Naive thymus-derived CD8-positive, alpha-beta T cell (primary cell): ENCODE results near the gene WNT8B. TPM values are rescaled to one million over a fixed set of nuclear protein-coding genes. Genes with fewer than 3 reads are reported as not detected.

Source experiments
- ATAC-seq, 2 donors: fragments of 150-1000 bp; cut with Tn5 transposase in 1 of 2; sonication (Bioruptor Pico), chemical (Tn5 transposase) in 1 of 2; 1 replicate in 1 of 2; 2 replicates in 1 of 2; pipeline ENCODE4 v1.10.0; 2021; ENCODE audit warnings: mild to moderate bottlenecking in 2 of 2, moderate library complexity in 2 of 2
- POLR2A ChIA-PET: fragments of 350-600 bp; sonication (Branson Sonifier 250); formaldehyde crosslinking; loops from one replicate; lab custom pipeline; 2021; ENCODE audit warnings: antibody characterized with exemption; lab: Charles Lee
- DNase-seq, 10 donors: peaks; one replicate each; pipeline versions ENCODE4 v3.0.0 to v3.0.0-alpha.2; 2020 to 2022
- H3K27ac Mint-ChIP-seq, 10 donors: one replicate each; pipeline ENCODE4 v1.8.0; 2020 to 2022; ENCODE audit warnings: mild to moderate bottlenecking in 10 of 10, mixed read lengths in 10 of 10, moderate library complexity in 4 of 10, inconsistent platforms in 1 of 10
- H3K27me3 Mint-ChIP-seq, 5 donors: one replicate each; pipeline ENCODE4 v1.8.0; 2021 to 2022; ENCODE audit warnings: mixed read lengths in 5 of 5
- H3K36me3 Mint-ChIP-seq, 3 donors: one replicate each; pipeline ENCODE4 v1.8.0; 2020 to 2022; ENCODE audit warnings: mixed read lengths in 3 of 3, mild to moderate bottlenecking in 2 of 3, inconsistent platforms in 1 of 3
- H3K4me1 Mint-ChIP-seq, 4 donors: one replicate each; pipeline ENCODE4 v1.8.0; 2021 to 2022; ENCODE audit warnings: mixed read lengths in 4 of 4
- H3K4me3 Mint-ChIP-seq, 10 donors: one replicate each; pipeline ENCODE4 v1.8.0; 2020 to 2022; ENCODE audit warnings: mild to moderate bottlenecking in 10 of 10, mixed read lengths in 10 of 10, moderate library complexity in 6 of 10, inconsistent platforms in 1 of 10
- H3K9me3 Mint-ChIP-seq, 9 donors: one replicate each; pipeline ENCODE4 v1.8.0; 2020 to 2022; ENCODE audit warnings: mixed read lengths in 9 of 9, mild to moderate bottlenecking in 3 of 9, inconsistent platforms in 1 of 9, moderate library complexity in 1 of 9
- polyA plus RNA-seq, 3 donors: library from polyadenylated mRNA; unstranded; fragments of 300-500 nt; fragmentation: Illumina TruSeq; gene quantifications; one replicate each; pipeline ENCODE4 v1.2.3, GENCODE V29; 2021
- total RNA-seq, 8 experiments: library from RNA in 2 of 8; stranded (reverse) in 2 of 8; gene quantifications; one replicate each; pipeline ENCODE4 v1.2.3 and lab custom pipeline; 2021 to 2026

Gene WNT8B
- total and polyA plus RNA-seq, 5 experiments from 2014 or later, result 0.14 to 1.1 (median 0.24) TPM; not detected in 2

GRCh38 chr10:100468978-100469377 is 6.2 kb downstream of the WNT8B start:
- H3K4me1 Mint-ChIP-seq, result no peaks in the 10 kb centered on the region
- POLR2A ChIA-PET, result no interaction called here
- no peak for ATAC-seq
- DNase-seq, result no peak
- H3K27me3 Mint-ChIP-seq, result peaks cover 0 to 4% (median 0%) of the 10 kb centered on the region in 5 donors
- H3K9me3 Mint-ChIP-seq, result no peaks in the 10 kb centered on the region
- H3K4me3 Mint-ChIP-seq, result no peak overlapping the region
- peaks cover 0 to 2% (median 0%) of the 10 kb centered on the region in 3 donors for H3K36me3 Mint-ChIP-seq
- no peak overlapping the region for H3K27ac Mint-ChIP-seq

GRCh38 chr10:100469756-100470155 is 6.9 kb downstream of the WNT8B start:
- Mint-ChIP-seq H3K9me3 (no peaks in the 10 kb centered on the region), H3K27ac (peak overlapping the region in 1 of 10 donors; percentile 32), H3K36me3 (peaks cover 0 to 2% (median 0%) of the 10 kb centered on the region in 3 donors), H3K27me3 (peaks cover 0 to 7% (median 0%) of the 10 kb centered on the region in 5 donors), H3K4me3 (no peak overlapping the region), H3K4me1 (no peaks in the 10 kb centered on the region)
- POLR2A ChIA-PET, result no interaction called here
- DNase-seq (no peak), ATAC-seq (no peak)

GRCh38 chr10:100470367-100470766 is 7.6 kb downstream of the WNT8B start:
- Mint-ChIP-seq H3K27ac (no peak overlapping the region), H3K4me1 (no peaks in the 10 kb centered on the region), H3K9me3 (no peaks in the 10 kb centered on the region), H3K36me3 (peaks cover 0 to 2% (median 0%) of the 10 kb centered on the region in 3 donors), H3K4me3 (no peak overlapping the region), H3K27me3 (peaks cover 0 to 7% (median 0%) of the 10 kb centered on the region in 5 donors)
- DNase-seq (no peak), ATAC-seq (no peak)
- POLR2A ChIA-PET, result no interaction called here

GRCh38 chr10:100477970-100478369 is 15.2 kb downstream of the WNT8B start:
- Mint-ChIP-seq H3K27me3 (peaks cover 15 to 30% (median 16%) of the 10 kb centered on the region in 5 donors), H3K4me3 (no peak overlapping the region), H3K9me3 (no peaks in the 10 kb centered on the region), H3K36me3 (no peaks in the 10 kb centered on the region), H3K4me1 (peaks cover 7 to 16% (median 12%) of the 10 kb centered on the region in 4 donors), H3K27ac (no peak overlapping the region)
- POLR2A ChIA-PET, result no interaction called here
- DNase-seq (no peak), ATAC-seq (no peak)

- Mint-ChIP-seq H3K9me3 (no peaks in the 10 kb centered on the region), H3K27me3 (peaks cover 13 to 30% (median 16%) of the 10 kb centered on the region in 5 donors), H3K4me1 (peaks cover 11 to 26% (median 17%) of the 10 kb centered on the region in 4 donors), H3K27ac (no peak overlapping the region), H3K4me3 (no peak overlapping the region), H3K36me3 (no peaks in the 10 kb centered on the region)
- POLR2A ChIA-PET, result no interaction called here
- DNase-seq (no peak), ATAC-seq (no peak)
These were observed 16.2 kb downstream of the WNT8B start for GRCh38 chr10:100479037-100479436.

GRCh38 chr10:100480002-100480401 is 17.2 kb downstream of the WNT8B start:
- Mint-ChIP-seq H3K4me3 (no peak overlapping the region), H3K27me3 (peaks cover 11 to 30% (median 16%) of the 10 kb centered on the region in 5 donors), H3K27ac (no peak overlapping the region), H3K36me3 (peaks cover 0 to 5% (median 0%) of the 10 kb centered on the region in 3 donors), H3K4me1 (peaks cover 11 to 26% (median 17%) of the 10 kb centered on the region in 4 donors), H3K9me3 (no peaks in the 10 kb centered on the region)
- ATAC-seq, result no peak
- DNase-seq, result no peak
- POLR2A ChIA-PET, result no interaction called here

- DNase-seq (peak; percentile 67 to 99 (median 92)), ATAC-seq (peak; percentile 92 to 95)
- POLR2A ChIA-PET, result interaction anchor here (1.5 to 2.3 kb wide), 3 partner anchors 28 to 54 kb away, joined by 5 to 18 read pairs (median 8); partner anchors contain the start of gene HIF1AN
- peaks cover 11 to 26% (median 18%) of the 10 kb centered on the region in 4 donors for H3K4me1 Mint-ChIP-seq
- no peaks in the 10 kb centered on the region for H3K9me3 Mint-ChIP-seq
- H3K27me3 Mint-ChIP-seq, result peaks cover 11 to 30% (median 16%) of the 10 kb centered on the region in 5 donors
- H3K4me3 Mint-ChIP-seq, result peak overlapping the region; percentile 73 to 90 (median 86)
- H3K36me3 Mint-ChIP-seq, result peaks cover 0 to 9% (median 5%) of the 10 kb centered on the region in 3 donors
- H3K27ac Mint-ChIP-seq, result peak overlapping the region in 7 of 10 donors; percentile 40 to 87 (median 71)
These were observed 18.8 kb downstream of the WNT8B start for GRCh38 chr10:100481462-100482081.

GRCh38 chr10:100482181-100482833 is 19.5 kb downstream of the WNT8B start:
- POLR2A ChIA-PET, result interaction anchor here (0.6 to 2.3 kb wide), 4 partner anchors 27 to 111 kb away, joined by 3 to 18 read pairs (median 6); partner anchors contain the start of gene HIF1AN
- H3K27ac Mint-ChIP-seq, result peak overlapping the region in 9 of 10 donors; percentile 40 to 87 (median 71)
- H3K9me3 Mint-ChIP-seq, result no peaks in the 10 kb centered on the region
- H3K4me1 Mint-ChIP-seq, result peaks cover 11 to 26% (median 18%) of the 10 kb centered on the region in 4 donors
- H3K27me3 Mint-ChIP-seq, result peaks cover 11 to 30% (median 16%) of the 10 kb centered on the region in 5 donors
- peak overlapping the region; percentile 73 to 90 (median 86) for H3K4me3 Mint-ChIP-seq
- DNase-seq (peak; percentile 48 to 75 (median 68)), ATAC-seq (peak; percentile 65 to 66)
- H3K36me3 Mint-ChIP-seq, result peaks cover 0 to 15% (median 6%) of the 10 kb centered on the region in 3 donors

GRCh38 chr10:100482834-100483185 is 20.0 kb downstream of the WNT8B start:
- Mint-ChIP-seq H3K4me3 (peak overlapping the region; percentile 73 to 90 (median 86)), H3K9me3 (no peaks in the 10 kb centered on the region), H3K4me1 (peaks cover 11 to 26% (median 18%) of the 10 kb centered on the region in 4 donors), H3K27ac (peak overlapping the region in 3 of 10 donors; percentile 47 to 81 (median 50)), H3K36me3 (peaks cover 0 to 16% (median 9%) of the 10 kb centered on the region in 3 donors), H3K27me3 (peaks cover 11 to 30% (median 16%) of the 10 kb centered on the region in 5 donors)
- ATAC-seq, result no peak
- POLR2A ChIA-PET, result interaction anchor here (0.6 to 2.3 kb wide), 5 partner anchors 27 to 129 kb away, joined by 3 to 18 read pairs (median 5); partner anchors contain the start of gene HIF1AN
- DNase-seq, result no peak

GRCh38 chr10:100483876-100484666 is 21.3 kb downstream of the WNT8B start:
- Mint-ChIP-seq H3K4me1 (peaks cover 11 to 26% (median 18%) of the 10 kb centered on the region in 4 donors), H3K27ac (peak overlapping the region in 3 of 10 donors; percentile 5 to 17 (median 12)), H3K4me3 (peak overlapping the region in 3 of 10 donors; percentile 7 to 88 (median 34)), H3K27me3 (peaks cover 8 to 27% (median 13%) of the 10 kb centered on the region in 5 donors), H3K9me3 (no peaks in the 10 kb centered on the region), H3K36me3 (peaks cover under 1 to 27% (median 13%) of the 10 kb centered on the region in 3 donors)
- ATAC-seq, result no peak
- POLR2A ChIA-PET, result no interaction called here
- DNase-seq, result no peak

- peaks cover 5 to 15% (median 5%) of the 10 kb centered on the region in 5 donors for H3K27me3 Mint-ChIP-seq
- POLR2A ChIA-PET, result no interaction called here
- H3K36me3 Mint-ChIP-seq, result peaks cover 5 to 38% (median 20%) of the 10 kb centered on the region in 3 donors
- DNase-seq (no peak), ATAC-seq (no peak)
- H3K4me1 Mint-ChIP-seq, result peaks cover 11 to 26% (median 17%) of the 10 kb centered on the region in 4 donors
- H3K4me3 Mint-ChIP-seq, result no peak overlapping the region
- H3K27ac Mint-ChIP-seq, result no peak overlapping the region
- no peaks in the 10 kb centered on the region for H3K9me3 Mint-ChIP-seq
These were observed 22.6 kb downstream of the WNT8B start for GRCh38 chr10:100485366-100485765.
